ENCODE results near the gene RNF144A. TPM values are rescaled to one million over a fixed set of nuclear protein-coding genes. Genes with fewer than 3 reads are reported as not detected.

RNF144A gene
- total RNA-seq, 1 experiment from 2014 or later: 10.6 TPM

DNA sequence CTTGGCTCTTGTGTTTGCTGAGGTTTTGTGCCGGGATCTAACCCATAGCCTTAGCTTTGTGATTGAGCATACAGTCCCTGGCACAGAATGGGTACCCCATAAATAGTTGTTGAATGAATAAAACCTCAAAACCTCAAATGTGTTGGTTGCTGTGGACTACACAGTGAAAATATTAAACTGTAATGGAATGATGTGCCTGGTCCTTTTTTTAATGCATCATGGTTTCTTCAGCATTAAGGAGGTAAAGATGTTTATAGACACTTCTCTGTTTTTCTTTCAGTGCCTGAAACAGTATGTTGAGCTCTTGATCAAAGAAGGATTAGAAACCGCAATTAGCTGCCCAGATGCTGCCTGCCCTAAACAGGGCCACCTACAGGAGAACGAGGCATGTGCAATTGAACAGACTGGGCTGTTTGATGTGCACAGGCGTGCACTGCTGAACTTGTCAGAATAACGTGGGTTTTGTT lies 97.0 kb downstream of the RNF144A start:
- no peak overlapping the region for H2AFZ ChIP-seq (ENCODE audit: low read length)
- no peak overlapping the region for H4K91ac ChIP-seq (ENCODE audit: insufficient read length, low read depth, low read length)
- no peak overlapping the region for H3K23ac ChIP-seq (ENCODE audit: insufficient read length, low read depth, low read length)
- no peaks in the 10 kb centered on the region for H3K23me2 ChIP-seq (ENCODE audit: insufficient read length, low read depth, low read length, poor library complexity, severe bottlenecking)
- no peak overlapping the region for H3K56ac ChIP-seq (ENCODE audit: insufficient read length, low read depth, low read length)
- no peaks in the 10 kb centered on the region for H3K79me2 ChIP-seq (ENCODE audit: insufficient read depth, low read length)
- no peak overlapping the region for H4K5ac ChIP-seq (ENCODE audit: insufficient read length, low read depth, low read length)
- H3K27ac ChIP-seq (ENCODE audit: insufficient read length, low read depth, low read length): no peak overlapping the region
- H3K9ac ChIP-seq (ENCODE audit: extremely low read depth, insufficient read length, low read length): no peak overlapping the region
- H2BK15ac ChIP-seq (ENCODE audit: low read depth, low read length): no peak overlapping the region
- H2BK20ac ChIP-seq (ENCODE audit: low read depth, low read length, poor library complexity, severe bottlenecking): no peak overlapping the region
- WGBS (ENCODE audit: extremely low coverage, insufficient read length, low lambda C conversion rate): no CpG with 5 or more reads among the region's 5 CpGs
- Mint-ChIP-seq H3K4me3 (no peak overlapping the region), H3K4me1 (peaks cover 20 to 23% of the 10 kb centered on the region in 2 experiments), H3K36me3 (ENCODE audit: insufficient read depth in 1 of 3, low read depth in 3 of 3) (no peaks in the 10 kb centered on the region), H3K9me3 (no peaks in the 10 kb centered on the region), H3K27me3 (ENCODE audit: low read depth) (no peaks in the 10 kb centered on the region; the same call in 1 of the 2 replicates), H3K27ac (no peak overlapping the region)
- TF ChIP-seq, protein P1, sequence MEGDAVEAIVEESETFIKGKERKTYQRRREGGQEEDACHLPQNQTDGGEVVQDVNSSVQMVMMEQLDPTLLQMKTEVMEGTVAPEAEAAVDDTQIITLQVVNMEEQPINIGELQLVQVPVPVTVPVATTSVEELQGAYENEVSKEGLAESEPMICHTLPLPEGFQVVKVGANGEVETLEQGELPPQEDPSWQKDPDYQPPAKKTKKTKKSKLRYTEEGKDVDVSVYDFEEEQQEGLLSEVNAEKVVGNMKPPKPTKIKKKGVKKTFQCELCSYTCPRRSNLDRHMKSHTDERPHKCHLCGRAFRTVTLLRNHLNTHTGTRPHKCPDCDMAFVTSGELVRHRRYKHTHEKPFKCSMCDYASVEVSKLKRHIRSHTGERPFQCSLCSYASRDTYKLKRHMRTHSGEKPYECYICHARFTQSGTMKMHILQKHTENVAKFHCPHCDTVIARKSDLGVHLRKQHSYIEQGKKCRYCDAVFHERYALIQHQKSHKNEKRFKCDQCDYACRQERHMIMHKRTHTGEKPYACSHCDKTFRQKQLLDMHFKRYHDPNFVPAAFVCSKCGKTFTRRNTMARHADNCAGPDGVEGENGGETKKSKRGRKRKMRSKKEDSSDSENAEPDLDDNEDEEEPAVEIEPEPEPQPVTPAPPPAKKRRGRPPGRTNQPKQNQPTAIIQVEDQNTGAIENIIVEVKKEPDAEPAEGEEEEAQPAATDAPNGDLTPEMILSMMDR (conservative IDR thresholded peaks at IDR 0.05): peak; percentile 70
- no peak overlapping the region for H3K18ac ChIP-seq (ENCODE audit: insufficient read length, low read depth, low read length)
- H3K4ac ChIP-seq (ENCODE audit: low read depth, low read length): no peak overlapping the region
- no peaks in the 10 kb centered on the region for H4K20me1 ChIP-seq (ENCODE audit: control insufficient read depth, insufficient read depth, insufficient read length)
- H3K79me1 ChIP-seq (ENCODE audit: insufficient read depth, low read depth, low read length, poor library complexity, severe bottlenecking): no peaks in the 10 kb centered on the region
- no peaks in the 10 kb centered on the region for H3K9me3 ChIP-seq (ENCODE audit: control insufficient read depth, low read depth, low read length)
- no peak overlapping the region for H2BK5ac ChIP-seq (ENCODE audit: insufficient read length, low read length)
- DNase-seq: no peak
- H2BK12ac ChIP-seq (ENCODE audit: insufficient read length, low read depth, low read length): no peak overlapping the region
- no peak overlapping the region for H2BK120ac ChIP-seq (ENCODE audit: low read depth, low read length, poor library complexity, severe bottlenecking)
- H3K14ac ChIP-seq (ENCODE audit: insufficient read depth, low read length): no peak overlapping the region
- H3T11ph ChIP-seq (ENCODE audit: low read length): no peak overlapping the region
- no peak overlapping the region for H4K8ac ChIP-seq (replicated peaks; ENCODE audit: insufficient read length, low read depth, low read length)
- H2AK5ac ChIP-seq (ENCODE audit: insufficient read length, low read length): no peak overlapping the region
- H3K4me2 ChIP-seq (ENCODE audit: insufficient read depth, insufficient read length, low read length): no peak overlapping the region
- no peaks in the 10 kb centered on the region for H3K27me3 ChIP-seq (ENCODE audit: insufficient read depth, low read length)
- H3K4me1 ChIP-seq (ENCODE audit: insufficient read depth, low read length): peaks cover 3% of the 10 kb centered on the region; the same call in 1 of the 2 replicates

All from H9 (cell line).